ENCODE results near the gene TLK1.

DNA sequence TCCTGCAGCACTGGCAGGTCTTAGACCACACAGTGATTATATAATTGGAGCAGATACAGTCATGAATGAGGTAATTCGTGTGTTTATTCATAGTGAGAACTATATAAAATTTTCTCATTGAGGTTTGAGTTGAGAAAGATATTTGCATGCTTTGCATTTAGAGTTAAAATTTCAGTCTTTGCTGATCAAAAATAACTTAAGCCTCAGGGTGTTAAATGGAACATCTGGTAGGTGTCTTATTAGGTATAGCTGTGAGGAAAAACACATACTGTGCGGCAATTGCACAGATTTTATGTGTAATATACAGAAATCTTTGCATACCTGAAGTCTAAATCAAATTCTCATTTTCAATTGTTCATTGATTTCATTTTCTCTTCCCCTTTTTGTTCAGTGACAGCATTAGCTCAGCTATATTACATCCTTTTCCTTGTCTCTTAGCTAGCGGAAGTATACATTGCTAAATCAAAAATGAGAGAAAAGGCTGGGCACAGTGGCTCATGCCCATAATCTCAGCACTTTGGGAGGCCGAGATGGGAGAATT lies 210.4 kb downstream of the TLK1 start:
- TF ChIP-seq, protein P1, sequence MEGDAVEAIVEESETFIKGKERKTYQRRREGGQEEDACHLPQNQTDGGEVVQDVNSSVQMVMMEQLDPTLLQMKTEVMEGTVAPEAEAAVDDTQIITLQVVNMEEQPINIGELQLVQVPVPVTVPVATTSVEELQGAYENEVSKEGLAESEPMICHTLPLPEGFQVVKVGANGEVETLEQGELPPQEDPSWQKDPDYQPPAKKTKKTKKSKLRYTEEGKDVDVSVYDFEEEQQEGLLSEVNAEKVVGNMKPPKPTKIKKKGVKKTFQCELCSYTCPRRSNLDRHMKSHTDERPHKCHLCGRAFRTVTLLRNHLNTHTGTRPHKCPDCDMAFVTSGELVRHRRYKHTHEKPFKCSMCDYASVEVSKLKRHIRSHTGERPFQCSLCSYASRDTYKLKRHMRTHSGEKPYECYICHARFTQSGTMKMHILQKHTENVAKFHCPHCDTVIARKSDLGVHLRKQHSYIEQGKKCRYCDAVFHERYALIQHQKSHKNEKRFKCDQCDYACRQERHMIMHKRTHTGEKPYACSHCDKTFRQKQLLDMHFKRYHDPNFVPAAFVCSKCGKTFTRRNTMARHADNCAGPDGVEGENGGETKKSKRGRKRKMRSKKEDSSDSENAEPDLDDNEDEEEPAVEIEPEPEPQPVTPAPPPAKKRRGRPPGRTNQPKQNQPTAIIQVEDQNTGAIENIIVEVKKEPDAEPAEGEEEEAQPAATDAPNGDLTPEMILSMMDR (IDR thresholded peaks at IDR 0.05): no peak
- TF ChIP-seq YY1 (IDR thresholded peaks at IDR 0.05; ENCODE audit: low read depth): no peak
- no peak for TF ChIP-seq MEF2A (IDR thresholded peaks at IDR 0.05; ENCODE audit: borderline replicate concordance, low read depth)
- no peak for TF ChIP-seq RCOR1 (IDR thresholded peaks at IDR 0.05; ENCODE audit: low read length)
- no peak for TF ChIP-seq POLR2AphosphoS5 (IDR thresholded peaks at IDR 0.05; ENCODE audit: low read depth, low read length)
- TF ChIP-seq SIN3A (IDR thresholded peaks at IDR 0.05; ENCODE audit: borderline replicate concordance, low read depth, low read length): no peak
